ENCODE data around the gene PRDX6. TPM values are rescaled to one million over a fixed set of nuclear protein-coding genes. Genes with fewer than 3 reads are reported as not detected.
"Not testable (repeated sequence)": the region's sequence is repeated elsewhere in the genome, so short reads cannot be mapped to it uniquely, and the experiment has no call there.

Gene PRDX6
- total RNA-seq, 2 experiments from 2014 or later = 103 to 125 TPM

- H3K9me3 Mint-ChIP-seq (ENCODE audit: low read depth) = peaks cover 29% of the 10 kb centered on the region
- no peak for ATAC-seq
- intact Hi-C loops (cut with DNase I, micrococcal nuclease) = no loop called here
- no peak for DNase-seq
- no peak overlapping the region for H3K4me3 Mint-ChIP-seq
- CTCF ChIA-PET = no interaction called here
- no peaks in the 10 kb centered on the region for H3K27me3 Mint-ChIP-seq
- peaks cover 18% of the 10 kb centered on the region for H3K4me1 Mint-ChIP-seq
- no peak overlapping the region for H3K27ac Mint-ChIP-seq
- H3K36me3 Mint-ChIP-seq (ENCODE audit: low read depth) = peaks cover 51% of the 10 kb centered on the region
- POLR2A ChIA-PET = no interaction called here
These were observed 7.5 kb upstream of the PRDX6 start for GRCh38 chr1:173469656-173470055.

- ChIA-PET POLR2A (no interaction called here), CTCF (no interaction called here)
- Mint-ChIP-seq H3K4me1 (peaks cover 24% of the 10 kb centered on the region), H3K9me3 (ENCODE audit: low read depth) (peaks cover 27% of the 10 kb centered on the region), H3K4me3 (no peak overlapping the region), H3K36me3 (ENCODE audit: low read depth) (peaks cover 44% of the 10 kb centered on the region), H3K27ac (no peak overlapping the region), H3K27me3 (no peaks in the 10 kb centered on the region)
- ATAC-seq (no peak), DNase-seq (no peak)
- intact Hi-C loops (cut with DNase I, micrococcal nuclease) = no loop called here
These were observed 6.5 kb upstream of the PRDX6 start for GRCh38 chr1:173470608-173471007.

GRCh38 chr1:173473599-173474011 lies 3.5 kb upstream of the PRDX6 start:
- ChIA-PET CTCF (interaction anchor here (0.5 to 2.1 kb wide), 4 partner anchors 10 to 1376 kb away, joined by 3 to 12 read pairs (median 3); no protein-coding TSS in a partner anchor), POLR2A (no interaction called here)
- no peaks in the 10 kb centered on the region for H3K27me3 Mint-ChIP-seq
- peaks cover 37% of the 10 kb centered on the region for H3K4me1 Mint-ChIP-seq
- intact Hi-C loops (cut with DNase I, micrococcal nuclease) = no loop called here
- no peak overlapping the region for H3K4me3 Mint-ChIP-seq
- DNase-seq (no peak), ATAC-seq (no peak)
- peaks cover 23% of the 10 kb centered on the region for H3K9me3 Mint-ChIP-seq (ENCODE audit: low read depth)
- peaks cover 31% of the 10 kb centered on the region for H3K36me3 Mint-ChIP-seq (ENCODE audit: low read depth)
- no peak overlapping the region for H3K27ac Mint-ChIP-seq

GRCh38 chr1:173474097-173474779 lies 2.9 kb upstream of the PRDX6 start:
- Mint-ChIP-seq H3K4me1 (peaks cover 43% of the 10 kb centered on the region), H3K4me3 (no peak overlapping the region), H3K36me3 (ENCODE audit: low read depth) (peaks cover 34% of the 10 kb centered on the region), H3K27me3 (no peaks in the 10 kb centered on the region), H3K9me3 (ENCODE audit: low read depth) (peaks cover 18% of the 10 kb centered on the region), H3K27ac (no peak overlapping the region)
- CTCF ChIA-PET = interaction anchor here (0.5 to 2.1 kb wide), 3 partner anchors 13 to 1375 kb away, joined by 3 to 12 read pairs (median 3); no protein-coding TSS in a partner anchor
- intact Hi-C loops (cut with DNase I, micrococcal nuclease) = no loop called here
- POLR2A ChIA-PET = no interaction called here
- no peak for DNase-seq
- ATAC-seq = no peak

GRCh38 chr1:173474780-173475421 lies 2.2 kb upstream of the PRDX6 start:
- Mint-ChIP-seq H3K4me3 (peak overlapping the region; percentile 89), H3K9me3 (ENCODE audit: low read depth) (peaks cover 17% of the 10 kb centered on the region), H3K36me3 (ENCODE audit: low read depth) (peaks cover 35% of the 10 kb centered on the region), H3K27ac (peak overlapping the region; percentile 34), H3K4me1 (peaks cover 49% of the 10 kb centered on the region)
- intact Hi-C loops (cut with DNase I, micrococcal nuclease) = loop anchor here (5.0 kb wide), 3 partner anchors 237 to 1693 kb away; partner anchors contain the start of genes KLHL20 (in 1 of the 2) and METTL13 (in 1 of the 2)
- DNase-seq, ATAC-seq, POLR2A ChIA-PET, H3K27me3 Mint-ChIP-seq: not testable (repeated sequence)
- CTCF ChIA-PET = interaction anchor here (2.8 to 4.7 kb wide), 2 partner anchors 45 to 350 kb away, joined by 10 to 47 read pairs; partner anchors contain the start of genes CENPL and DARS2

- peaks cover 9% of the 10 kb centered on the region for H3K9me3 Mint-ChIP-seq (ENCODE audit: low read depth)
- CTCF ChIA-PET = interaction anchor here (0.7 to 4.7 kb wide), 7 partner anchors 11 to 1311 kb away, joined by 3 to 47 read pairs (median 4); partner anchors contain the start of genes CENPL and DARS2
- ATAC-seq = peak; percentile 47
- intact Hi-C loops (cut with DNase I, micrococcal nuclease) = loop anchor here (1.0 to 5.0 kb wide), 13 partner anchors 21 to 1717 kb away; partner anchors contain the start of genes CACYBP (in 1 of the 2), CENPL (in 1 of the 2), DARS2 (in 1 of the 2) and KIAA0040 (in 1 of the 2)
- no peaks in the 10 kb centered on the region for H3K27me3 Mint-ChIP-seq
- peak; percentile 52 for DNase-seq
- peak overlapping the region; percentile 73 for H3K27ac Mint-ChIP-seq
- peaks cover 55% of the 10 kb centered on the region for H3K4me1 Mint-ChIP-seq
- peak overlapping the region; percentile 89 for H3K4me3 Mint-ChIP-seq
- peaks cover 30% of the 10 kb centered on the region for H3K36me3 Mint-ChIP-seq (ENCODE audit: low read depth)
- POLR2A ChIA-PET = interaction anchor here (0.6 to 2.0 kb wide), 2 partner anchors 390 to 680 kb away, joined by 3 to 9 read pairs; no protein-coding TSS in a partner anchor
These were observed 1.5 kb upstream of the PRDX6 start for GRCh38 chr1:173475564-173476196.

GRCh38 chr1:173476197-173476664 lies 904 bp upstream of the PRDX6 start:
- peaks cover 27% of the 10 kb centered on the region for H3K36me3 Mint-ChIP-seq (ENCODE audit: low read depth)
- peaks cover 55% of the 10 kb centered on the region for H3K4me1 Mint-ChIP-seq
- peaks cover 6% of the 10 kb centered on the region for H3K9me3 Mint-ChIP-seq (ENCODE audit: low read depth)
- ATAC-seq (no peak), DNase-seq (peak; percentile 25)
- intact Hi-C loops (cut with DNase I, micrococcal nuclease) = loop anchor here (1.0 to 5.0 kb wide), 13 partner anchors 21 to 1717 kb away; partner anchors contain the start of genes CACYBP (in 1 of the 2), CENPL (in 1 of the 2), DARS2 (in 1 of the 2) and KIAA0040 (in 1 of the 2)
- CTCF ChIA-PET = interaction anchor here (0.7 to 4.7 kb wide), 6 partner anchors 10 to 348 kb away, joined by 3 to 47 read pairs (median 4); partner anchors contain the start of genes CENPL and DARS2
- POLR2A ChIA-PET = interaction anchor here (0.6 to 2.0 kb wide), 4 partner anchors 389 to 944 kb away, joined by 3 to 9 read pairs (median 3); no protein-coding TSS in a partner anchor
- no peaks in the 10 kb centered on the region for H3K27me3 Mint-ChIP-seq
- H3K27ac Mint-ChIP-seq = peak overlapping the region; percentile 91
- H3K4me3 Mint-ChIP-seq = peak overlapping the region; percentile 89

GRCh38 chr1:173476665-173477285 lies 360 bp upstream of the PRDX6 start:
- POLR2A ChIA-PET = interaction anchor here (1.0 to 2.0 kb wide), 3 partner anchors 388 to 944 kb away, joined by 3 to 9 read pairs (median 3); no protein-coding TSS in a partner anchor
- no peaks in the 10 kb centered on the region for H3K27me3 Mint-ChIP-seq

GRCh38 chr1:173478094-173478674 lies 1.0 kb downstream of the PRDX6 start:
- Mint-ChIP-seq H3K27ac (peak overlapping the region; percentile 74), H3K4me3 (peak overlapping the region; percentile 89), H3K36me3 (ENCODE audit: low read depth) (peaks cover 31% of the 10 kb centered on the region), H3K9me3 (ENCODE audit: low read depth) (no peaks in the 10 kb centered on the region), H3K27me3 (no peaks in the 10 kb centered on the region), H3K4me1 (peaks cover 66% of the 10 kb centered on the region)
- intact Hi-C loops (cut with DNase I, micrococcal nuclease) = loop anchor here (5.0 kb wide), 3 partner anchors 234 to 1696 kb away; partner anchors contain the start of genes KLHL20 (in 1 of the 2) and METTL13 (in 1 of the 2)
- DNase-seq (peak; percentile 12), ATAC-seq (no peak)
- CTCF ChIA-PET = interaction anchor here (1.0 to 4.7 kb wide), 5 partner anchors 11 to 1266 kb away, joined by 3 to 47 read pairs (median 3); no protein-coding TSS in a partner anchor
- POLR2A ChIA-PET = interaction anchor here (1.2 to 1.3 kb wide), 2 partner anchors 48 to 390 kb away, joined by 3 read pairs; partner anchors contain the start of gene ZBTB37

More at GRCh38 chr1:173476665-173477285, 360 bp upstream of the PRDX6 start:
- peak overlapping the region; percentile 91 for H3K27ac Mint-ChIP-seq
- DNase-seq (peak; percentile 92), ATAC-seq (peak; percentile 85)
- CTCF ChIA-PET = interaction anchor here (0.6 to 4.7 kb wide), 6 partner anchors 10 to 378 kb away, joined by 3 to 47 read pairs (median 4); partner anchors contain the start of genes CENPL and DARS2
- H3K36me3 Mint-ChIP-seq (ENCODE audit: low read depth) = peaks cover 27% of the 10 kb centered on the region
- intact Hi-C loops (cut with DNase I, micrococcal nuclease) = loop anchor here (1.0 to 5.0 kb wide), 17 partner anchors 22 to 1716 kb away; partner anchors contain the start of genes CENPL (in 2 of the 2), DARS2 (in 2 of the 2), ZBTB37 (in 2 of the 2) and CACYBP (in 1 of the 2)
- peaks cover 1% of the 10 kb centered on the region for H3K9me3 Mint-ChIP-seq (ENCODE audit: low read depth)
- peak overlapping the region; percentile 89 for H3K4me3 Mint-ChIP-seq
- peaks cover 58% of the 10 kb centered on the region for H3K4me1 Mint-ChIP-seq

GRCh38 chr1:173479649-173480048 lies 2.5 kb downstream of the PRDX6 start:
- intact Hi-C loops (cut with DNase I, micrococcal nuclease) = loop anchor here (5.0 kb wide), 3 partner anchors 233 to 1697 kb away; partner anchors contain the start of genes KLHL20 (in 1 of the 2) and METTL13 (in 1 of the 2)
- H3K4me1 Mint-ChIP-seq = peaks cover 52% of the 10 kb centered on the region
- ATAC-seq (no peak), DNase-seq (no peak)
- POLR2A ChIA-PET = no interaction called here
- H3K27ac Mint-ChIP-seq = no peak overlapping the region
- H3K27me3 Mint-ChIP-seq = no peaks in the 10 kb centered on the region
- peaks cover 38% of the 10 kb centered on the region for H3K36me3 Mint-ChIP-seq (ENCODE audit: low read depth)
- H3K4me3 Mint-ChIP-seq = no peak overlapping the region
- CTCF ChIA-PET = no interaction called here
- H3K9me3 Mint-ChIP-seq (ENCODE audit: low read depth) = no peaks in the 10 kb centered on the region

Data from activated CD4-positive, alpha-beta T cell treated with anti-CD3 and anti-CD28 coated beads for 36 hours (primary cell).